ENCODE measurements around the gene HSD17B1.
A peak's percentile ranks its signal among the peaks of the same experiment; 100 is the strongest.
"Not testable (repeated sequence)": the region's sequence is repeated elsewhere in the genome, so short reads cannot be mapped to it uniquely, and the experiment has no call there.

HSD17B1 gene

GRCh38 chr17:42552736-42553135, at the start of gene HSD17B1:
TSS of gene HSD17B1 (plus strand) at chr17:42552923. CDS start at chr17:42552934, 11 bp downstream.
- not testable (repeated sequence) for DNase-seq (ENCODE audit: low read depth)

- no peak for DNase-seq (ENCODE audit: low read depth)
These were observed 49.8 kb upstream of the HSD17B1 start for GRCh38 chr17:42502926-42503325.

- DNase-seq (ENCODE audit: low read depth): no peak
These were observed 45.1 kb upstream of the HSD17B1 start for GRCh38 chr17:42507671-42508070.

GRCh38 chr17:42508426-42509165, 44.1 kb upstream of the HSD17B1 start:
- DNase-seq (ENCODE audit: low read depth): peak; percentile 18

GRCh38 chr17:42509409-42509808, 43.3 kb upstream of the HSD17B1 start:
- DNase-seq (ENCODE audit: low read depth): no peak

- no peak for DNase-seq (ENCODE audit: low read depth)
These were observed 42.9 kb upstream of the HSD17B1 start for GRCh38 chr17:42509841-42510240.

GRCh38 chr17:42512246-42512645, 40.5 kb upstream of the HSD17B1 start:
- DNase-seq (ENCODE audit: low read depth): no peak

GRCh38 chr17:42512733-42513251, 39.9 kb upstream of the HSD17B1 start:
- DNase-seq (ENCODE audit: low read depth): no peak

GRCh38 chr17:42513686-42514085, 39.0 kb upstream of the HSD17B1 start:
- DNase-seq (ENCODE audit: low read depth): no peak

- DNase-seq (ENCODE audit: low read depth): no peak
These were observed 38.4 kb upstream of the HSD17B1 start for GRCh38 chr17:42514279-42514678.

- no peak for DNase-seq (ENCODE audit: low read depth)
These were observed 37.9 kb upstream of the HSD17B1 start for GRCh38 chr17:42514867-42515266.

- DNase-seq (ENCODE audit: low read depth): peak; percentile 92
These were observed 35.2 kb upstream of the HSD17B1 start for GRCh38 chr17:42517516-42517915.

- peak; percentile 98 for DNase-seq (ENCODE audit: low read depth)
These were observed 34.5 kb upstream of the HSD17B1 start for GRCh38 chr17:42518046-42518754.

- peak; percentile 24 for DNase-seq (ENCODE audit: low read depth)
These were observed 33.8 kb upstream of the HSD17B1 start for GRCh38 chr17:42518755-42519545.

GRCh38 chr17:42519546-42520491, 32.9 kb upstream of the HSD17B1 start:
- DNase-seq (ENCODE audit: low read depth): peak; percentile 99

- DNase-seq (ENCODE audit: low read depth): no peak
These were observed 32.2 kb upstream of the HSD17B1 start for GRCh38 chr17:42520540-42520951.

- peak; percentile 33 for DNase-seq (ENCODE audit: low read depth)
These were observed 31.7 kb upstream of the HSD17B1 start for GRCh38 chr17:42521036-42521435.

GRCh38 chr17:42521666-42522262, 31.0 kb upstream of the HSD17B1 start:
- no peak for DNase-seq (ENCODE audit: low read depth)

- no peak for DNase-seq (ENCODE audit: low read depth)
These were observed 30.4 kb upstream of the HSD17B1 start for GRCh38 chr17:42522263-42522790.

- no peak for DNase-seq (ENCODE audit: low read depth)
These were observed 29.9 kb upstream of the HSD17B1 start for GRCh38 chr17:42522798-42523278.

Measured in ELR (cell line).